ENCODE results near the gene IQSEC1.

IQSEC1 gene

GRCh38 chr3:13071695-13072094 lies 1.5 kb downstream of the IQSEC1 start:
- no peak overlapping the region for H3K4me3 ChIP-seq (ENCODE audit: low read depth, low read length)
- no peak for TF ChIP-seq MAX (IDR thresholded peaks at IDR 0.05; ENCODE audit: low read depth, low read length)
- no peak for TF ChIP-seq CTCF (IDR thresholded peaks at IDR 0.05; ENCODE audit: low read depth, low read length)
- TF ChIP-seq MYC (IDR thresholded peaks at IDR 0.05; ENCODE audit: low read depth, low read length) = no peak
- no peak for TF ChIP-seq POLR2A (IDR thresholded peaks at IDR 0.05; ENCODE audit: extremely low read depth, insufficient read length)
- no peak for DNase-seq (ENCODE audit: low read depth)

GRCh38 chr3:13070391-13071070 lies 2.7 kb downstream of the IQSEC1 start:
- DNase-seq (ENCODE audit: low read depth) = no peak
- no peak overlapping the region for H3K4me3 ChIP-seq (ENCODE audit: low read depth, low read length)
- TF ChIP-seq POLR2A (IDR thresholded peaks at IDR 0.05; ENCODE audit: extremely low read depth, insufficient read length) (no peak), MYC (IDR thresholded peaks at IDR 0.05; ENCODE audit: low read depth, low read length) (no peak), CTCF (IDR thresholded peaks at IDR 0.05; ENCODE audit: low read depth, low read length) (no peak), MAX (IDR thresholded peaks at IDR 0.05; ENCODE audit: low read depth, low read length) (no peak)

GRCh38 chr3:13069495-13069894 lies 3.7 kb downstream of the IQSEC1 start:
- no peak overlapping the region for H3K4me3 ChIP-seq (ENCODE audit: low read depth, low read length)
- DNase-seq (ENCODE audit: low read depth) = peak; percentile 74
- TF ChIP-seq MAX (IDR thresholded peaks at IDR 0.05; ENCODE audit: low read depth, low read length) (peak; percentile 50; the same call in 1 of the 2 replicates), MYC (IDR thresholded peaks at IDR 0.05; ENCODE audit: low read depth, low read length) (peak; percentile 55; the same call in 1 of the 2 replicates), POLR2A (IDR thresholded peaks at IDR 0.05; ENCODE audit: extremely low read depth, insufficient read length) (no peak), CTCF (IDR thresholded peaks at IDR 0.05; ENCODE audit: low read depth, low read length) (no peak)

- TF ChIP-seq CTCF (IDR thresholded peaks at IDR 0.05; ENCODE audit: low read depth, low read length) (peak; percentile 25), MAX (IDR thresholded peaks at IDR 0.05; ENCODE audit: low read depth, low read length) (no peak), MYC (IDR thresholded peaks at IDR 0.05; ENCODE audit: low read depth, low read length) (no peak), POLR2A (IDR thresholded peaks at IDR 0.05; ENCODE audit: extremely low read depth, insufficient read length) (no peak)
- peak; percentile 28 for DNase-seq (ENCODE audit: low read depth)
Measured at GRCh38 chr3:13068269-13069010, 4.8 kb downstream of the IQSEC1 start.

GRCh38 chr3:13067778-13068177 lies 5.5 kb downstream of the IQSEC1 start:
- H3K4me3 ChIP-seq (ENCODE audit: low read depth, low read length) = no peak overlapping the region
- no peak for DNase-seq (ENCODE audit: low read depth)
- TF ChIP-seq CTCF (IDR thresholded peaks at IDR 0.05; ENCODE audit: low read depth, low read length) = no peak
- TF ChIP-seq MAX (IDR thresholded peaks at IDR 0.05; ENCODE audit: low read depth, low read length) = no peak
- no peak for TF ChIP-seq MYC (IDR thresholded peaks at IDR 0.05; ENCODE audit: low read depth, low read length)
- no peak for TF ChIP-seq POLR2A (IDR thresholded peaks at IDR 0.05; ENCODE audit: extremely low read depth, insufficient read length)

More at GRCh38 chr3:13068269-13069010, 4.8 kb downstream of the IQSEC1 start:
- no peak overlapping the region for H3K4me3 ChIP-seq (ENCODE audit: low read depth, low read length)
